H9 (cell line): Measurements from ENCODE around the gene RASGRF2. TPM values are rescaled to one million over a fixed set of nuclear protein-coding genes. Genes with fewer than 3 reads are reported as not detected.

ENCODE experiments used
- DNase-seq: peaks from one replicate; pipeline ENCODE4 v3.0.0-alpha.2; 2017
- H2AFZ ChIP-seq: one replicate; pipeline ENCODE4 v1.6.1; 2013; ENCODE audit warnings: mild to moderate bottlenecking, low read length, control low read depth, moderate library complexity
- H2AK5ac ChIP-seq: 2 replicates; pipeline ENCODE4 v1.6.1; 2013; ENCODE audit warnings: low read length, control low read depth, mixed read lengths; ENCODE audit not compliant: insufficient read length
- H2BK120ac ChIP-seq: one replicate; pipeline ENCODE4 v1.6.1; 2013; ENCODE audit warnings: low read depth, mild to moderate bottlenecking, low read length, control low read depth, inconsistent platforms; ENCODE audit not compliant: poor library complexity, severe bottlenecking
- H2BK12ac ChIP-seq: 2 replicates; pipeline ENCODE4 v1.6.1; 2013; ENCODE audit warnings: low read length, control low read depth, mixed read lengths, low read depth; ENCODE audit not compliant: insufficient read length
- H2BK15ac ChIP-seq: 2 replicates; pipeline ENCODE4 v1.6.1; 2013; ENCODE audit warnings: low read depth, low read length, control low read depth
- H2BK20ac ChIP-seq: one replicate; pipeline ENCODE4 v1.6.1; 2013; ENCODE audit warnings: low read depth, mild to moderate bottlenecking, low read length, control low read depth, inconsistent platforms; ENCODE audit not compliant: poor library complexity, severe bottlenecking
- H2BK5ac ChIP-seq: 2 replicates; pipeline ENCODE4 v1.6.1; 2013; ENCODE audit warnings: low read length, control low read depth, mixed read lengths; ENCODE audit not compliant: insufficient read length
- H3K14ac ChIP-seq: 2 replicates; pipeline ENCODE4 v1.6.1; 2013; ENCODE audit warnings: low read length, control low read depth; ENCODE audit not compliant: insufficient read depth
- H3K18ac ChIP-seq: 2 replicates; pipeline ENCODE4 v1.6.1; 2013; ENCODE audit warnings: low read depth, mild to moderate bottlenecking, mixed read lengths, low read length, control low read depth; ENCODE audit not compliant: insufficient read length
- H3K23ac ChIP-seq: 2 replicates; pipeline ENCODE4 v1.6.1; 2013; ENCODE audit warnings: low read length, control low read depth, mixed read lengths, low read depth; ENCODE audit not compliant: insufficient read length
- H3K23me2 ChIP-seq: 2 replicates; pipeline ENCODE4 v1.6.1; 2013; ENCODE audit warnings: low read depth, mild to moderate bottlenecking, mixed read lengths, low read length, control low read depth; ENCODE audit not compliant: insufficient read length, poor library complexity, severe bottlenecking
- H3K27ac ChIP-seq: 2 replicates; pipeline ENCODE4 v1.5.1; 2013; ENCODE audit warnings: low read length, control low read depth, mixed read lengths, low read depth; ENCODE audit not compliant: insufficient read length
- H3K27me3 ChIP-seq: 2 replicates; pipeline ENCODE4 v1.6.1; 2013; ENCODE audit warnings: low read length, control low read depth, inconsistent platforms; ENCODE audit not compliant: insufficient read depth
- H3K4ac ChIP-seq: 2 replicates; pipeline ENCODE4 v1.6.1; 2013; ENCODE audit warnings: low read depth, mild to moderate bottlenecking, control low read depth, inconsistent platforms, low read length, moderate library complexity
- H3K4me1 ChIP-seq: 2 replicates; pipeline ENCODE4 v1.6.1; 2013; ENCODE audit warnings: low read length, control low read depth, inconsistent platforms; ENCODE audit not compliant: insufficient read depth
- H3K4me2 ChIP-seq: 2 replicates; pipeline ENCODE4 v1.6.1; 2013; ENCODE audit warnings: low read length, control low read depth, mixed read lengths; ENCODE audit not compliant: insufficient read length, insufficient read depth
- H3K56ac ChIP-seq: 2 replicates; pipeline ENCODE4 v1.6.1; 2013; ENCODE audit warnings: low read depth, mild to moderate bottlenecking, mixed read lengths, low read length, control low read depth; ENCODE audit not compliant: insufficient read length
- H3K79me1 ChIP-seq: 2 replicates; pipeline ENCODE4 v1.6.1; 2013; ENCODE audit warnings: low read depth, mild to moderate bottlenecking, moderate library complexity, low read length, control low read depth, inconsistent platforms; ENCODE audit not compliant: insufficient read depth, poor library complexity, severe bottlenecking
- H3K79me2 ChIP-seq: 2 replicates; pipeline ENCODE4 v1.6.1; 2013; ENCODE audit warnings: low read length, control low read depth, inconsistent platforms; ENCODE audit not compliant: insufficient read depth
- H3K9ac ChIP-seq: 2 replicates; pipeline ENCODE4 v1.6.1; 2013; ENCODE audit warnings: low read length, control low read depth, mixed read lengths; ENCODE audit not compliant: insufficient read length; ENCODE audit errors: extremely low read depth
- H3K9me3 ChIP-seq: one replicate; pipeline ENCODE4 v1.6.1; 2013; ENCODE audit warnings: low read depth, low read length, inconsistent platforms; ENCODE audit not compliant: control insufficient read depth
- H3T11ph ChIP-seq: one replicate; pipeline ENCODE4 v1.6.1; 2013; ENCODE audit warnings: mild to moderate bottlenecking, low read length, control low read depth, inconsistent platforms
- H4K20me1 ChIP-seq: one replicate; pipeline ENCODE4 v1.6.1; 2013; ENCODE audit not compliant: control insufficient read depth, insufficient read length, insufficient read depth
- H4K5ac ChIP-seq: 2 replicates; pipeline ENCODE4 v1.6.1; 2013; ENCODE audit warnings: low read depth, mild to moderate bottlenecking, mixed read lengths, low read length, control low read depth; ENCODE audit not compliant: insufficient read length
- H4K8ac ChIP-seq: replicated peaks from 2 replicates; pipeline ENCODE4 v1.6.1; 2013; ENCODE audit warnings: low read length, control low read depth, mixed read lengths, low read depth; ENCODE audit not compliant: insufficient read length
- H4K91ac ChIP-seq: 2 replicates; pipeline ENCODE4 v1.6.1; 2013; ENCODE audit warnings: low read depth, mild to moderate bottlenecking, moderate library complexity, mixed read lengths, low read length, control low read depth; ENCODE audit not compliant: insufficient read length
- H3K27ac Mint-ChIP-seq, 3 experiments: 2 replicates in 2 of 3; 3 replicates in 1 of 3; pipeline ENCODE4 v1.8.0; 2020 to 2021; ENCODE audit warnings: mixed read lengths in 3 of 3, mild to moderate bottlenecking in 1 of 3, moderate library complexity in 1 of 3
- H3K27me3 Mint-ChIP-seq: 2 replicates; pipeline ENCODE4 v1.8.0; 2021; ENCODE audit warnings: low read depth, mild to moderate bottlenecking, moderate library complexity, mixed read lengths
- H3K36me3 Mint-ChIP-seq, 3 experiments: 2 replicates in 2 of 3; 3 replicates in 1 of 3; pipeline ENCODE4 v1.8.0; 2020 to 2021; ENCODE audit warnings: low read depth in 3 of 3, mixed read lengths in 3 of 3; ENCODE audit not compliant: insufficient read depth in 1 of 3
- H3K4me1 Mint-ChIP-seq, 2 experiments: 2 replicates each; pipeline ENCODE4 v1.8.0; 2020; ENCODE audit warnings: mixed read lengths in 2 of 2
- H3K4me3 Mint-ChIP-seq, 2 experiments: 2 replicates in 1 of 2; 3 replicates in 1 of 2; pipeline ENCODE4 v1.8.0; 2020 to 2021; ENCODE audit warnings: mild to moderate bottlenecking in 2 of 2, mixed read lengths in 2 of 2, moderate library complexity in 1 of 2
- H3K9me3 Mint-ChIP-seq, 2 experiments: 2 replicates in 1 of 2; 3 replicates in 1 of 2; pipeline ENCODE4 v1.8.0; 2020; ENCODE audit warnings: mild to moderate bottlenecking in 2 of 2, mixed read lengths in 2 of 2, moderate library complexity in 1 of 2
- WGBS: extraction: QIAGEN DNeasy Blood & Tissue Kit; methylation state at CpG from one replicate; pipeline ENCODE4 v1.1.7; 2013; ENCODE audit warnings: missing lambda C conversion rate, low lambda C conversion rate, mixed read lengths; ENCODE audit not compliant: insufficient read length; ENCODE audit errors: extremely low coverage; 5-methylcytosine and 5-hydroxymethylcytosine counted together
- total RNA-seq: library from RNA; stranded (reverse); gene quantifications from 2 replicates; pipeline ENCODE4 v1.2.1, GENCODE V29; 2021
- TF ChIP-seq, protein P1 (sequence below): fragments of 200-600 bp; sonication (generic); conservative IDR thresholded peaks from 3 replicates; pipeline ENCODE4 v1.8.0; 2021; ENCODE audit warnings: antibody characterized with exemption, mild to moderate bottlenecking

RASGRF2 gene
- total RNA-seq, 1 experiment from 2014 or later = 13.5 TPM

GRCh38 chr5:81010336-81011169, 50.4 kb downstream of the RASGRF2 start:
- H2BK20ac ChIP-seq = no peak overlapping the region
- no peak for DNase-seq
- 100% methylated on average over 1 of the region's 5 CpGs for WGBS
- H3K27me3 ChIP-seq = no peaks in the 10 kb centered on the region
- H3K4ac ChIP-seq = no peak overlapping the region
- peaks cover 4% of the 10 kb centered on the region; the same call in 1 of the 2 replicates for H3K4me1 ChIP-seq
- no peak overlapping the region for H4K5ac ChIP-seq
- no peak overlapping the region for H4K8ac ChIP-seq
- no peak overlapping the region for H3K18ac ChIP-seq
- H2AK5ac ChIP-seq = no peak overlapping the region
- H3K9ac ChIP-seq = no peak overlapping the region
- no peak overlapping the region for H3K56ac ChIP-seq
- no peak overlapping the region for H3K23ac ChIP-seq
- Mint-ChIP-seq H3K27ac (no peak overlapping the region), H3K27me3 (no peaks in the 10 kb centered on the region), H3K4me1 (peaks cover 14 to 16% of the 10 kb centered on the region in 2 experiments), H3K9me3 (no peaks in the 10 kb centered on the region), H3K4me3 (no peak overlapping the region), H3K36me3 (no peaks in the 10 kb centered on the region; a peak in 2 of 7 replicates)
- H3K79me1 ChIP-seq = peaks cover 2% of the 10 kb centered on the region
- H3K4me2 ChIP-seq = no peak overlapping the region
- no peak overlapping the region for H2BK12ac ChIP-seq
- no peaks in the 10 kb centered on the region for H4K20me1 ChIP-seq
- no peak overlapping the region for H2BK120ac ChIP-seq
- H3K23me2 ChIP-seq = no peaks in the 10 kb centered on the region
- H3K14ac ChIP-seq = no peak overlapping the region
- H2AFZ ChIP-seq = no peak overlapping the region
- no peak overlapping the region for H4K91ac ChIP-seq
- TF ChIP-seq, protein P1, sequence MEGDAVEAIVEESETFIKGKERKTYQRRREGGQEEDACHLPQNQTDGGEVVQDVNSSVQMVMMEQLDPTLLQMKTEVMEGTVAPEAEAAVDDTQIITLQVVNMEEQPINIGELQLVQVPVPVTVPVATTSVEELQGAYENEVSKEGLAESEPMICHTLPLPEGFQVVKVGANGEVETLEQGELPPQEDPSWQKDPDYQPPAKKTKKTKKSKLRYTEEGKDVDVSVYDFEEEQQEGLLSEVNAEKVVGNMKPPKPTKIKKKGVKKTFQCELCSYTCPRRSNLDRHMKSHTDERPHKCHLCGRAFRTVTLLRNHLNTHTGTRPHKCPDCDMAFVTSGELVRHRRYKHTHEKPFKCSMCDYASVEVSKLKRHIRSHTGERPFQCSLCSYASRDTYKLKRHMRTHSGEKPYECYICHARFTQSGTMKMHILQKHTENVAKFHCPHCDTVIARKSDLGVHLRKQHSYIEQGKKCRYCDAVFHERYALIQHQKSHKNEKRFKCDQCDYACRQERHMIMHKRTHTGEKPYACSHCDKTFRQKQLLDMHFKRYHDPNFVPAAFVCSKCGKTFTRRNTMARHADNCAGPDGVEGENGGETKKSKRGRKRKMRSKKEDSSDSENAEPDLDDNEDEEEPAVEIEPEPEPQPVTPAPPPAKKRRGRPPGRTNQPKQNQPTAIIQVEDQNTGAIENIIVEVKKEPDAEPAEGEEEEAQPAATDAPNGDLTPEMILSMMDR = no peak
- H3K9me3 ChIP-seq = no peaks in the 10 kb centered on the region
- H3T11ph ChIP-seq = no peak overlapping the region
- no peak overlapping the region for H2BK5ac ChIP-seq
- H3K79me2 ChIP-seq = peaks cover 3% of the 10 kb centered on the region; the same call in 1 of the 2 replicates
- H3K27ac ChIP-seq = no peak overlapping the region
- H2BK15ac ChIP-seq = no peak overlapping the region
